GM19452 (cell line): ENCODE results near the gene DEFB121.
"Not testable (repeated sequence)": the region's sequence is repeated elsewhere in the genome, so short reads cannot be mapped to it uniquely, and the experiment has no call there.

Experiments used
- ATAC-seq: cut with Tn5 transposase; IDR thresholded peaks from one replicate; pipeline ENCODE4 v1.9.1; 2021; ENCODE audit not compliant: unreplicated experiment

The DEFB121 gene

DNA sequence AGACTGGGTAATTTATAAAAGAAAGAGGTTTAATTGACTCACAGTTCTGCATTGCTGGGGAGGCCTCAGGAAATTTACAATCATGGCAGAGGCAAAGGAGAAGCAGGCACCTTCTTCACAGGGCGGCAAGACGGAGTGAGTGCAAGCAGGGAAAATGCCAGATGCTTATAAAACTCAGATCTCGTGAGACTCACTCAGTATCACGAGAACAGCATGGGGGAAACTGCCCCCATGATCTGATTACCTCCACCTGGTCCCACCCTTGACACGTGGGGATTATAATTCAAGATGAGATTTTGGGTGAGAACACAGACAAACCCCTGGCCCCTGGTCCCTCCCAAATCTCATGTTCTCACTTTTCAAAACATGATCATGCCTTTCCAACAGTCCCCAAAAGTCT, 41.7 kb downstream of the DEFB121 start:
- ATAC-seq, result not testable (repeated sequence)

DNA sequence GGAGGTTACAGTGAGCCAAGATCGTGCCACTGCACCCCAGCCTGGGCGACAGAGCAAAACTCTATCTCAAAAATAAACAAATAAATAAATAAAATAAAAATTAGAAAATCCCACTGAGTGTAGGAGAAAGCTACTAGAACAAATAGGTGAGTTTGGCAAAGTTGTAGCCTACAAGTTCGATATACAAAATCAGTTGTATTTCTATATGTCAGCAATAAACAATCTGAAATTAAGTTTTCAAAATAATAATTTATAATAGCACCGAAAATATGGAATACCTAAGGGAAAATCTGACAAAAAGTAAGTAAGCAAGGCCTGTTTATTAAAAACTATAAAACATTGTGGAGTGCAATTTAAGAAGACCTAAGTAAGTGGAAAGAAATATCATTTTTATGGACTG, 42.7 kb downstream of the DEFB121 start:
- no peak for ATAC-seq

DNA sequence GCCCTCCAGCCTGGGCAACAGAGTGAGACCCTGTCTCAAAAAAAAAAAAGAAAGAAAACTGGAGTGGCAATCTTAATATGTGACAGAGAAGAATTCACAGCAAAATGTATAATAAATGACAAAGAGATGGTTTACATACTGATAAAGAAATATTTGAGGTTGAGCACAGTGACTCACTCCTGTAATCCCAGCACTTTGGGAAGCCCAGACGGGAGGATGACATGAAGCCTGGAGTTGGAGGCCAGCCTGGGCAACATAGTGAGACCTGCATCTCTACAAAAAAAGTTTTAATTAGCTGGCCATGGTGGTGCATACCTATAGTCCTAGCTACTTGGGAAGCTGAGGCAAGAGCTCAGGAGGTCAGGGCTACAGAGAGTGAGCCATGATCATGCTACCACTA, 50.0 kb downstream of the DEFB121 start:
- ATAC-seq, result no peak
